Body of pancreas (tissue), 4 donors: ENCODE measurements around the gene SCUBE1. TPM values are rescaled to one million over a fixed set of nuclear protein-coding genes. Genes with fewer than 3 reads are reported as not detected.

Source experiments
- ATAC-seq: fragments of 150-250 bp; one replicate; pipeline ENCODE4 v1.9.1; 2016
- DNase-seq, 4 donors: peaks; one replicate each; pipeline ENCODE4 v3.0.0-alpha.2; 2019
- H3K27ac ChIP-seq, 4 donors: fragments of 200-600 bp; sonication (generic); 1 replicate in 3 of 4; 2 replicates in 1 of 4; pipeline versions ENCODE4 v1.5.1 to v1.6.1; 2016 to 2019; ENCODE audit warnings: mild to moderate bottlenecking in 1 of 4, mixed read lengths in 1 of 4, moderate library complexity in 1 of 4
- H3K27me3 ChIP-seq, 2 donors: fragments of 200-600 bp; sonication (generic); one replicate each; pipeline ENCODE4 v1.6.0; 2016; ENCODE audit warnings: mild to moderate bottlenecking in 1 of 2
- H3K36me3 ChIP-seq, 2 donors: fragments of 200-600 bp; sonication (generic); replicated peaks in 1 of 2; 2 replicates each; pipeline ENCODE4 v1.5.1; 2016; ENCODE audit warnings: low read depth in 2 of 2; ENCODE audit not compliant: insufficient read depth in 1 of 2
- H3K4me1 ChIP-seq: fragments of 200-600 bp; sonication (generic); one replicate; pipeline ENCODE4 v1.6.0; 2016
- H3K4me3 ChIP-seq, 2 donors: fragments of 200-600 bp; sonication (generic); 1 replicate in 1 of 2; 2 replicates in 1 of 2; pipeline ENCODE4 v1.5.1; 2016 to 2019
- H3K9me3 ChIP-seq, 3 donors: fragments of 200-600 bp; sonication (generic); 1 replicate in 2 of 3; 2 replicates in 1 of 3; pipeline ENCODE4 v1.5.1; 2016
- CTCF ChIP-seq, 7 experiments: fragments of 450-650 bp in 4 of 7; fragments of 200-600 bp in 3 of 7; sonication (generic) in 3 of 7; IDR thresholded peaks; one replicate each; pipeline ENCODE4 v1.5.1; 2016 to 2019; ENCODE audit warnings: antibody characterized with exemption in 7 of 7
- POLR2A ChIP-seq, 3 donors: fragments of 450-650 bp; IDR thresholded peaks; one replicate each; pipeline ENCODE4 v1.6.1; 2016; ENCODE audit warnings: antibody characterized with exemption in 3 of 3, mild to moderate bottlenecking in 2 of 3
- WGBS, 2 donors: methylation state at CpG; one replicate each; pipeline ENCODE4 v1.1.5; 2017; 5-methylcytosine and 5-hydroxymethylcytosine counted together
- intact Hi-C: fragments of 100-400 bp; cut with DNase I; formaldehyde crosslinking; loops from one replicate; pipeline ENCODE4 v1.15.1; 2023
- total RNA-seq, 2 donors: library from RNA; depleted of rRNA; stranded (reverse); fragments of >200 nt; gene quantifications; one replicate each; pipeline ENCODE4 v1.1.0, GENCODE V29; 2016

SCUBE1 gene
- total RNA-seq, 2 donors from 2014 or later, result under 0.01 to 0.26 TPM

DNA sequence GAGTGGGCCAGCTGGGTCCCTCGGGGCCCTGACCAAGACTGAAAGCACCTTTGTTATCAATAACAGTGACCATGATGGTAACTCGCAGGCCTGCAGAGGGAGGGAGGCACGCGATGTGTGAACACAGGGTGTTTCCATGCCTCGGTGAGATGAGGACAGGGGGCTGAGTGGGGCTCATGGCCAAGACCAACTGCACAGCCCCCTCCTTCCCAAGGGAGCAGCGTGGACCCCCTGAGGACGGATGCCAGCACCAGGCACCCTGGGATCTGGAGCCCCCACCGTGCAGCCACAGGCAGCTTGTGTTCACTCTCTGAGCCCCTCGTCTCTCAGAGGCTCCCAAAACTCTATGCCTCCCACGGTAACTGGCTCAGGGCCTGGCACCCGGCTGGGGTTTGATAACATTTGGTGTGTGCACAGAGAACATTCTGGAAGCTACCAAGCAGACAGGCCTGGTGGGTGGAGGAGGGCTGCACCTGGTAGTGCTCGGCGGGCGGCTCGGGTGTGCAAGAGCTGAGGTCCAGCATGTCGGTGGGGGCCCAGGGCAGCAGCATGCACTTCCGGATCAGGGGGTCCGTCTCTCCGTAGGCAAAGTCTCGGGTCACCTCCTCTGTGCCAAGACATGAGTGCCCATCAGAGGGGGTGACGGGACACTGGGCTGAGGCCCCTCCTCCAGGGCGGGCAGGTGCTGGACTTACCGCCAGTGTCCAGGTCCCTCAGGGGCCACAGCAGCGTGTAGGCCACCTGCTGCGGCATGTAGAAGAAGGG is 163.8 kb downstream of the SCUBE1 start:
- intact Hi-C loops, result no loop called here
- no peaks in the 10 kb centered on the region for H3K9me3 ChIP-seq
- H3K36me3 ChIP-seq, result peaks cover 0 to 19% of the 10 kb centered on the region in 2 donors
- no peak for ATAC-seq
- H3K4me3 ChIP-seq, result no peak overlapping the region
- TF ChIP-seq CTCF (IDR thresholded peaks at IDR 0.05) (no peak), POLR2A (IDR thresholded peaks at IDR 0.05) (no peak)
- 92 to 95% methylated on average over 21 to 24 of the region's 25 CpGs for WGBS, 2 donors
- DNase-seq, result no peak
- no peaks in the 10 kb centered on the region for H3K27me3 ChIP-seq
- H3K27ac ChIP-seq, result no peak overlapping the region
- no peaks in the 10 kb centered on the region for H3K4me1 ChIP-seq

GRCh38 chr22:43177479-43177878 is 165.7 kb downstream of the SCUBE1 start:
- WGBS, 2 donors, result 78 to 87% methylated on average over 7 of the region's 7 CpGs
- no peak overlapping the region for H3K4me3 ChIP-seq
- no peak overlapping the region for H3K27ac ChIP-seq
- H3K9me3 ChIP-seq, result no peaks in the 10 kb centered on the region
- H3K36me3 ChIP-seq, result peaks cover 0 to 25% of the 10 kb centered on the region in 2 donors
- intact Hi-C loops, result no loop called here
- H3K4me1 ChIP-seq, result no peaks in the 10 kb centered on the region
- no peaks in the 10 kb centered on the region for H3K27me3 ChIP-seq
- DNase-seq, result no peak
- no peak for TF ChIP-seq CTCF (IDR thresholded peaks at IDR 0.05)
- TF ChIP-seq POLR2A (IDR thresholded peaks at IDR 0.05), result no peak
- no peak for ATAC-seq

DNA sequence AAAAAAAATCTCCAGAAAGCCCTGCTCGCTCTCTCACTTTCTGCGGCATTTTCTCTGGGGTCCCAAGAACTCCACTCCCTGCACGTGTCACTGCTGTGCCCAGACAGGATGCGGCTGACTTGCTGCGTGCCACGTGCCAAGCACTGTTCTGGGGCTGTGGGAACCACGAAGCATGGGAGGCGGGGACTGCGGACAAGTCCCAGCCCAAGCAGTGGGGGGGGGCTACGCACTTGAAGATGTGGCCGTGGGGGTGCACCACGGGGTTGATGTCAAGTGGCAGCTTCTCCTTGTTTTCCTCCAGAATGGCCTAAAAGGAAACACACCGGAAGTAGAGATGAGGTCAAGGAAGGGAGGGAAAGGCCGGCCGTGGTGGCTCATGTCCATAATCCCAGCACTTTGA is 167.1 kb downstream of the SCUBE1 start:
- Histone ChIP-seq H3K9me3 (no peaks in the 10 kb centered on the region), H3K27me3 (no peaks in the 10 kb centered on the region), H3K27ac (no peak overlapping the region), H3K36me3 (peaks cover 9 to 31% of the 10 kb centered on the region in 2 donors), H3K4me3 (no peak overlapping the region), H3K4me1 (no peaks in the 10 kb centered on the region)
- ATAC-seq (no peak), DNase-seq (no peak)
- TF ChIP-seq CTCF (IDR thresholded peaks at IDR 0.05), result no peak
- TF ChIP-seq POLR2A (IDR thresholded peaks at IDR 0.05), result no peak
- intact Hi-C loops, result no loop called here
- 84 to 85% methylated on average over 11 to 15 of the region's 15 CpGs for WGBS, 2 donors

GRCh38 chr22:43174941-43175531 is 168.1 kb downstream of the SCUBE1 start:
- DNase-seq, result no peak
- Histone ChIP-seq H3K4me3 (no peak overlapping the region), H3K9me3 (no peaks in the 10 kb centered on the region), H3K27me3 (no peaks in the 10 kb centered on the region), H3K36me3 (peaks cover 9 to 33% of the 10 kb centered on the region in 2 donors), H3K4me1 (no peaks in the 10 kb centered on the region), H3K27ac (no peak overlapping the region)
- intact Hi-C loops, result no loop called here
- ATAC-seq, result no peak
- WGBS, 2 donors, result 91 to 94% methylated on average over 4 to 9 of the region's 9 CpGs
- TF ChIP-seq CTCF (IDR thresholded peaks at IDR 0.05) (no peak), POLR2A (IDR thresholded peaks at IDR 0.05) (no peak)
